HepG2 (cell line): ENCODE data around the gene LRRC25. TPM values are rescaled to one million over a fixed set of nuclear protein-coding genes. Genes with fewer than 3 reads are reported as not detected.

ENCODE experiments used
- ATF3 ChIP-seq: sonication (generic); formaldehyde crosslinking; IDR thresholded peaks from 2 replicates; pipeline ENCODE4 v1.4.0; 2020; ENCODE audit warnings: missing genetic modification reagents
- ATF4 ChIP-seq, 2 experiments: fragments of 450-650 bp in 1 of 2; sonication (generic) in 1 of 2; formaldehyde crosslinking; IDR thresholded peaks; 2 replicates each; pipeline versions ENCODE4 v1.5.0 to v1.8.0; 2020 to 2022; ENCODE audit warnings: mild to moderate bottlenecking in 1 of 2, missing genetic modification reagents in 1 of 2
- BRCA1 ChIP-seq: sonication (generic); formaldehyde crosslinking; IDR thresholded peaks from 2 replicates; pipeline ENCODE4 v1.4.0; 2020; ENCODE audit warnings: missing genetic modification reagents
- CBX5 ChIP-seq: sonication (generic); formaldehyde crosslinking; IDR thresholded peaks from 2 replicates; pipeline ENCODE4 v1.4.0; 2020; ENCODE audit warnings: missing genetic modification reagents, borderline replicate concordance
- HNRNPH1 ChIP-seq: fragments of 200-400 bp; formaldehyde crosslinking; optimal IDR thresholded peaks from 2 replicates; pipeline ENCODE3; 2017; ENCODE audit warnings: mild to moderate bottlenecking, low read depth, low read length
- KDM1A ChIP-seq: IDR thresholded peaks from 2 replicates; pipeline ENCODE4 v1.6.1; 2016; ENCODE audit warnings: missing compliant biosample characterization
- LCORL ChIP-seq, 2 experiments: fragments of 450-650 bp in 1 of 2; sonication (generic) in 1 of 2; formaldehyde crosslinking in 1 of 2; IDR thresholded peaks; 2 replicates each; pipeline versions ENCODE4 v1.5.0 to v1.6.1; 2017 to 2020; ENCODE audit warnings: antibody characterized with exemption in 1 of 2, missing genetic modification reagents in 1 of 2
- MAFF ChIP-seq: IDR thresholded peaks from 2 replicates; pipeline ENCODE4 v1.6.1; 2011; ENCODE audit warnings: low read depth, low read length, improper control_type of control experiment
- NFE2L2 ChIP-seq: fragments of 150-350 bp; IDR thresholded peaks from 2 replicates; pipeline ENCODE4 v1.6.1; 2014; ENCODE audit warnings: low read length
- SETDB1 ChIP-seq: sonication (generic); formaldehyde crosslinking; IDR thresholded peaks from 2 replicates; pipeline ENCODE4 v1.5.1; 2020; ENCODE audit warnings: missing genetic modification reagents, mild to moderate bottlenecking, borderline replicate concordance
- SNAPC2 ChIP-seq: sonication (generic); formaldehyde crosslinking; IDR thresholded peaks from 2 replicates; pipeline ENCODE4 v1.8.1; 2022; ENCODE audit warnings: mild to moderate bottlenecking, missing genetic modification reagents
- TFDP2 ChIP-seq: sonication (generic); formaldehyde crosslinking; IDR thresholded peaks from 2 replicates; pipeline ENCODE4 v1.4.0; 2020; ENCODE audit warnings: missing genetic modification reagents
- TP53 ChIP-seq: sonication (generic); formaldehyde crosslinking; conservative IDR thresholded peaks from 2 replicates; pipeline ENCODE4 v1.4.0; 2020; ENCODE audit warnings: missing genetic modification reagents
- ZBTB33 ChIP-seq: sonication (generic); formaldehyde crosslinking; IDR thresholded peaks from 2 replicates; pipeline ENCODE4 v1.4.0; 2020; ENCODE audit warnings: missing genetic modification reagents
- ZFAT ChIP-seq: sonication (generic); formaldehyde crosslinking; conservative IDR thresholded peaks from 2 replicates; pipeline ENCODE4 v1.8.1; 2023; ENCODE audit warnings: missing genetic modification reagents, inconsistent platforms
- ZNF124 ChIP-seq: sonication (generic); formaldehyde crosslinking; IDR thresholded peaks from 2 replicates; pipeline ENCODE4 v1.4.0; 2020; ENCODE audit warnings: missing genetic modification reagents
- ZNF281 ChIP-seq: sonication (generic); formaldehyde crosslinking; IDR thresholded peaks from 2 replicates; pipeline ENCODE4 v1.4.0; 2020; ENCODE audit warnings: missing genetic modification reagents, borderline replicate concordance
- ZNF382 ChIP-seq: sonication (generic); formaldehyde crosslinking; IDR thresholded peaks from 2 replicates; pipeline ENCODE4 v1.5.0; 2020; ENCODE audit warnings: missing genetic modification reagents, mild to moderate bottlenecking, borderline replicate concordance
- ZNF773 ChIP-seq: sonication (generic); formaldehyde crosslinking; IDR thresholded peaks from 2 replicates; pipeline ENCODE4 v1.4.0; 2020; ENCODE audit warnings: missing genetic modification reagents, borderline replicate concordance
- ZNF792 ChIP-seq: IDR thresholded peaks from 2 replicates; pipeline ENCODE4 v1.6.1; 2016
- ZZZ3 ChIP-seq: sonication (generic); formaldehyde crosslinking; IDR thresholded peaks from 2 replicates; pipeline ENCODE4 v1.4.0; 2020; ENCODE audit warnings: missing genetic modification reagents, mild to moderate bottlenecking, borderline replicate concordance
- polyA plus RNA-seq, 8 experiments: library from polyadenylated mRNA; depleted of rRNA in 3 of 8; stranded (reverse) in 7 of 8; unstranded in 1 of 8; fragments of >200 nt; fragmentation: Illumina TruSeq in 4 of 8; extraction: Trizol in 4 of 8; gene quantifications; 2 replicates each; pipeline versions ENCODE4 v1.2.1 to v1.2.3, GENCODE V29; 2011 to 2016; ENCODE audit warnings: low read depth in 4 of 8, missing spikeins in 1 of 8, mixed read lengths in 1 of 8; ENCODE audit not compliant: insufficient read depth in 1 of 8
- total RNA-seq, 5 experiments: library from RNA; depleted of rRNA; stranded (reverse); fragments of >200 nt; fragmentation: Illumina TruSeq; extraction: Trizol; gene quantifications; 2 replicates each; pipeline ENCODE4 v1.2.3, GENCODE V29; 2016; ENCODE audit warnings: low read depth in 1 of 5

Gene LRRC25
- total and polyA plus RNA-seq, 2 of the 13 experiments (the other 11 are each of a cell fraction or from before 2014, with no cell fraction given), result 0.13 to 0.53 TPM

GRCh38 chr19:18388100-18388959 is 9.1 kb downstream of the LRRC25 start (continued):
- TF ChIP-seq SETDB1 (CRISPR knock-in tag) (no peak), ZFAT (CRISPR knock-in tag) (peak; percentile 41; the same call in 1 of the 2 replicates), ATF3 (peak; percentile 51; the same call in 1 of the 2 replicates), CBX5 (CRISPR knock-in tag) (no peak), ZNF281 (CRISPR knock-in tag) (0 out of 2 replicates have a peak, but pooled peaks have one; percentile 12), NFE2L2 (no peak), BRCA1 (CRISPR knock-in tag) (0 out of 2 replicates have a peak, but pooled peaks have one; percentile 74), ZNF124 (CRISPR knock-in tag) (peak; percentile 53), HNRNPH1 (no peak), ZNF773 (CRISPR knock-in tag) (peak; percentile 89; the same call in 1 of the 2 replicates), ZNF382 (CRISPR knock-in tag) (no peak), TP53 (CRISPR knock-in tag) (peak; percentile 89), ZNF792 (CRISPR knock-in tag) (peak; percentile 55; the same call in 1 of the 2 replicates), LCORL (IDR thresholded peaks at IDR 0.05) (no peak), LCORL (CRISPR knock-in tag; IDR thresholded peaks at IDR 0.05) (peak; percentile 66), KDM1A (CRISPR knock-in tag) (no peak), TFDP2 (CRISPR knock-in tag) (peak; percentile 24; the same call in 1 of the 2 replicates), ZBTB33 (CRISPR knock-in tag) (peak; percentile 90), SNAPC2 (CRISPR knock-in tag) (peak; percentile 62; the same call in 1 of the 2 replicates), MAFF (no peak), ATF4 (CRISPR knock-in tag; IDR thresholded peaks at IDR 0.05) (peak in 1 of 2 experiments; percentile 70; a peak in 2 of 4 replicates), ZZZ3 (CRISPR knock-in tag) (no peak)
